GM23338 (cell line): ENCODE data around the gene ARHGEF10L. TPM values are rescaled to one million over a fixed set of nuclear protein-coding genes. Genes with fewer than 3 reads are reported as not detected.
A peak's percentile ranks its signal among the peaks of the same experiment; 100 is the strongest.

Source experiments
- ATAC-seq: fragments of 200-7000 bp; cut with Tn5 transposase; 3 replicates; pipeline ENCODE4 v1.9.1; 2020
- DNase-seq: peaks from one replicate; pipeline ENCODE4 v3.0.0-alpha.2; 2015; ENCODE audit warnings: low spot score
- H2AFZ ChIP-seq: fragments of 200-600 bp; sonication (generic); 2 replicates; pipeline ENCODE4 v1.8.0; 2016; ENCODE audit warnings: antibody characterized with exemption, mild to moderate bottlenecking, moderate library complexity
- H3F3A ChIP-seq: fragments of 200-600 bp; sonication (generic); replicated peaks from 2 replicates; pipeline ENCODE4 v1.8.0; 2017; ENCODE audit warnings: antibody characterized with exemption, mixed run types, low read depth
- H3K27ac ChIP-seq: fragments of 200-600 bp; sonication (generic); 2 replicates; pipeline ENCODE4 v1.6.1; 2016; ENCODE audit warnings: low read depth
- H3K27me3 ChIP-seq: fragments of 200-600 bp; sonication (generic); 2 replicates; pipeline ENCODE4 v1.8.0; 2016; ENCODE audit warnings: mild to moderate bottlenecking, mixed run types, moderate library complexity; ENCODE audit not compliant: insufficient read depth
- H3K36me3 ChIP-seq: fragments of 200-600 bp; sonication (generic); 2 replicates; pipeline ENCODE4 v1.8.0; 2016; ENCODE audit warnings: mild to moderate bottlenecking; ENCODE audit not compliant: insufficient read depth
- H3K4me1 ChIP-seq: fragments of 200-600 bp; sonication (generic); 2 replicates; pipeline ENCODE4 v1.8.0; 2016; ENCODE audit warnings: mild to moderate bottlenecking, moderate library complexity; ENCODE audit not compliant: insufficient read depth
- H3K4me2 ChIP-seq: fragments of 200-600 bp; sonication (generic); 2 replicates; pipeline ENCODE4 v1.7.1; 2017; ENCODE audit warnings: mixed run types
- H3K4me3 ChIP-seq: fragments of 200-600 bp; sonication (generic); 2 replicates; pipeline ENCODE4 v1.6.1; 2016; ENCODE audit warnings: mixed run types
- H3K79me2 ChIP-seq: fragments of 200-600 bp; sonication (generic); replicated peaks from 2 replicates; pipeline ENCODE4 v1.8.0; 2017; ENCODE audit warnings: mild to moderate bottlenecking; ENCODE audit not compliant: insufficient read depth
- H3K9me2 ChIP-seq: fragments of 200-600 bp; sonication (generic); 2 replicates; pipeline ENCODE4 v1.8.0; 2017; ENCODE audit not compliant: insufficient read depth
- H4K20me1 ChIP-seq: fragments of 200-600 bp; sonication (generic); replicated peaks from 2 replicates; pipeline ENCODE4 v1.8.0; 2017; ENCODE audit warnings: mild to moderate bottlenecking; ENCODE audit not compliant: insufficient read depth
- H3K27ac Mint-ChIP-seq: 2 replicates; pipeline ENCODE4 v1.8.0; 2020; ENCODE audit warnings: inconsistent platforms, mild to moderate bottlenecking, moderate library complexity, mixed read lengths
- H3K27me3 Mint-ChIP-seq: 3 replicates; pipeline ENCODE4 v1.8.0; 2022; ENCODE audit warnings: low read depth, mild to moderate bottlenecking, moderate library complexity, mixed read lengths, inconsistent platforms; ENCODE audit not compliant: insufficient read depth, poor library complexity
- H3K36me3 Mint-ChIP-seq: 3 replicates; pipeline ENCODE4 v1.8.0; 2021; ENCODE audit warnings: low read depth, mild to moderate bottlenecking, inconsistent platforms, moderate library complexity, mixed read lengths
- H3K4me1 Mint-ChIP-seq: 3 replicates; pipeline ENCODE4 v1.8.0; 2020; ENCODE audit warnings: mild to moderate bottlenecking, inconsistent platforms, mixed read lengths
- H3K4me3 Mint-ChIP-seq: 3 replicates; pipeline ENCODE4 v1.8.0; 2021; ENCODE audit warnings: moderate library complexity, mild to moderate bottlenecking, inconsistent platforms, mixed read lengths
- H3K9me3 Mint-ChIP-seq: 3 replicates; pipeline ENCODE4 v1.8.0; 2020; ENCODE audit warnings: moderate library complexity, mild to moderate bottlenecking, inconsistent platforms, mixed read lengths
- CTCF ChIP-seq, 2 experiments: fragments of 200-600 bp in 1 of 2; sonication (generic) in 1 of 2; conservative IDR thresholded peaks; 2 replicates each; pipeline versions ENCODE4 v1.5.1 to v1.6.1; 2016 to 2017; ENCODE audit warnings: antibody characterized with exemption in 2 of 2, low read depth in 2 of 2, mild to moderate bottlenecking in 2 of 2, moderate library complexity in 1 of 2
- ETS1 ChIP-seq: IDR thresholded peaks from 2 replicates; pipeline ENCODE4 v1.6.1; 2016; ENCODE audit warnings: antibody characterized with exemption
- EZH2 ChIP-seq: fragments of 200-600 bp; sonication (generic); IDR thresholded peaks from one replicate; pipeline ENCODE4 v1.8.0; 2017; ENCODE audit warnings: antibody characterized with exemption, mild to moderate bottlenecking, low read depth; ENCODE audit not compliant: unreplicated experiment
- EZH2phosphoT487 ChIP-seq: fragments of 200-600 bp; sonication (generic); IDR thresholded peaks from one replicate; pipeline ENCODE4 v1.8.1; 2018; ENCODE audit warnings: antibody characterized with exemption; ENCODE audit not compliant: unreplicated experiment
- JUNB ChIP-seq: IDR thresholded peaks from one replicate; pipeline ENCODE4 v1.6.1; 2016; ENCODE audit warnings: antibody characterized with exemption; ENCODE audit not compliant: unreplicated experiment
- POLR2AphosphoS5 ChIP-seq: IDR thresholded peaks from 2 replicates; pipeline ENCODE4 v1.6.1; 2016; ENCODE audit warnings: antibody characterized with exemption, low read depth
- ZNF114 ChIP-seq: fragments of 250-450 bp; sonication (Bioruptor Pico); IDR thresholded peaks from 2 replicates; pipeline ENCODE4 v1.5.0; 2020; ENCODE audit warnings: mild to moderate bottlenecking, moderate library complexity
- ZNF331 ChIP-seq: fragments of 250-450 bp; sonication (Bioruptor Pico); IDR thresholded peaks from 2 replicates; pipeline ENCODE4 v1.5.0; 2020; ENCODE audit warnings: low read depth, mild to moderate bottlenecking, moderate library complexity
- ZNF462 ChIP-seq: fragments of 250-450 bp; sonication (Bioruptor Pico); IDR thresholded peaks from 2 replicates; pipeline ENCODE4 v1.5.0; 2020; ENCODE audit warnings: mild to moderate bottlenecking, moderate library complexity
- polyA plus RNA-seq: library from polyadenylated mRNA; unstranded; fragments of >200 nt; fragmentation: Nextera tagmentation; extraction: Ambion mirVana; gene quantifications from 2 replicates; pipeline ENCODE4 v1.2.1, GENCODE V29; 2016
- total RNA-seq: library from RNA; depleted of rRNA; stranded (reverse); fragments of >200 nt; shearing (Covaris generic); gene quantifications from 2 replicates; pipeline ENCODE4 v1.2.3, GENCODE V29; 2014

The ARHGEF10L gene
- total and polyA plus RNA-seq, 2 experiments from 2014 or later: 12.1 to 46.8 TPM

GRCh38 chr1:17606826-17607440 is 67.4 kb downstream of the ARHGEF10L start:
- Mint-ChIP-seq H3K36me3 (peaks cover 24% of the 10 kb centered on the region; the same call in 2 of the 3 replicates), H3K4me3 (no peak overlapping the region), H3K4me1 (peaks cover 23% of the 10 kb centered on the region), H3K27me3 (peaks cover 9% of the 10 kb centered on the region), H3K9me3 (no peaks in the 10 kb centered on the region), H3K27ac (peak overlapping the region; percentile 52; the same call in 1 of the 2 replicates)
- H4K20me1 ChIP-seq: no peaks in the 10 kb centered on the region; the same call in 1 of the 2 replicates
- ATAC-seq (peak; percentile 77), DNase-seq (peak; percentile 94)
- H3K27me3 ChIP-seq: no peaks in the 10 kb centered on the region
- no peak overlapping the region for H3K4me2 ChIP-seq
- no peaks in the 10 kb centered on the region for H3K79me2 ChIP-seq
- no peak overlapping the region for H3K4me3 ChIP-seq
- no peaks in the 10 kb centered on the region; the same call in 1 of the 2 replicates for H3K36me3 ChIP-seq
- peaks cover 11% of the 10 kb centered on the region for H3F3A ChIP-seq
- H3K4me1 ChIP-seq: no peaks in the 10 kb centered on the region; the same call in 1 of the 2 replicates
- no peak overlapping the region for H2AFZ ChIP-seq
- TF ChIP-seq CTCF (conservative IDR thresholded peaks at IDR 0.05; ENCODE audit: low read depth in 2 of 2): peak; percentile 95 to 97
- TF ChIP-seq EZH2: no peak
- no peaks in the 10 kb centered on the region for H3K9me2 ChIP-seq
- peak overlapping the region; percentile 72 for H3K27ac ChIP-seq

- H3K4me3 Mint-ChIP-seq: no peak overlapping the region
- no peaks in the 10 kb centered on the region for H3K36me3 ChIP-seq
- H3K27me3 Mint-ChIP-seq: peaks cover 9% of the 10 kb centered on the region
- H3K9me2 ChIP-seq: no peaks in the 10 kb centered on the region
- peaks cover 16% of the 10 kb centered on the region for H3K4me1 Mint-ChIP-seq
- no peak overlapping the region for H3K27ac Mint-ChIP-seq
- no peak for DNase-seq
- H3K9me3 Mint-ChIP-seq: no peaks in the 10 kb centered on the region
- H4K20me1 ChIP-seq: no peaks in the 10 kb centered on the region; the same call in 1 of the 2 replicates
- H3K4me2 ChIP-seq: no peak overlapping the region
- no peak overlapping the region for H3K4me3 ChIP-seq
- H3K27me3 ChIP-seq: no peaks in the 10 kb centered on the region
- ATAC-seq: peak; percentile 10; the same call in 1 of the 3 replicates
- H2AFZ ChIP-seq: no peak overlapping the region
- peaks cover 12% of the 10 kb centered on the region for H3F3A ChIP-seq
- H3K27ac ChIP-seq: peak overlapping the region; percentile 72; the same call in 1 of the 2 replicates
- no peaks in the 10 kb centered on the region for H3K79me2 ChIP-seq
- H3K4me1 ChIP-seq: no peaks in the 10 kb centered on the region; the same call in 1 of the 2 replicates
- peaks cover 24% of the 10 kb centered on the region; the same call in 2 of the 3 replicates for H3K36me3 Mint-ChIP-seq
- TF ChIP-seq ZNF331 (CRISPR knock-in tag) (no peak), EZH2phosphoT487 (no peak), ZNF114 (no peak), ZNF462 (CRISPR knock-in tag) (no peak), ETS1 (no peak), POLR2AphosphoS5 (no peak), JUNB (no peak)
Observed at GRCh38 chr1:17607644-17608581, 68.4 kb downstream of the ARHGEF10L start.
